ENCODE data around the gene HLA-G. TPM values are rescaled to one million over a fixed set of nuclear protein-coding genes. Genes with fewer than 3 reads are reported as not detected.

HLA-G gene
- total RNA-seq, 6 experiments from 2014 or later = 0.20 to 2.0 TPM; not detected in 4

- H3K4me1 ChIP-seq = no peaks in the 10 kb centered on the region
- DNase-seq = peak in 1 of 3 donors; percentile 23
- H3K4me3 ChIP-seq = peak overlapping the region; percentile 55 to 75 (median 57)
- no peaks in the 10 kb centered on the region for H3K36me3 ChIP-seq
- H3K27me3 ChIP-seq = no peaks in the 10 kb centered on the region
- H3K27ac ChIP-seq = peak overlapping the region in 1 of 3 donors; percentile 39
- TF ChIP-seq, protein P1, sequence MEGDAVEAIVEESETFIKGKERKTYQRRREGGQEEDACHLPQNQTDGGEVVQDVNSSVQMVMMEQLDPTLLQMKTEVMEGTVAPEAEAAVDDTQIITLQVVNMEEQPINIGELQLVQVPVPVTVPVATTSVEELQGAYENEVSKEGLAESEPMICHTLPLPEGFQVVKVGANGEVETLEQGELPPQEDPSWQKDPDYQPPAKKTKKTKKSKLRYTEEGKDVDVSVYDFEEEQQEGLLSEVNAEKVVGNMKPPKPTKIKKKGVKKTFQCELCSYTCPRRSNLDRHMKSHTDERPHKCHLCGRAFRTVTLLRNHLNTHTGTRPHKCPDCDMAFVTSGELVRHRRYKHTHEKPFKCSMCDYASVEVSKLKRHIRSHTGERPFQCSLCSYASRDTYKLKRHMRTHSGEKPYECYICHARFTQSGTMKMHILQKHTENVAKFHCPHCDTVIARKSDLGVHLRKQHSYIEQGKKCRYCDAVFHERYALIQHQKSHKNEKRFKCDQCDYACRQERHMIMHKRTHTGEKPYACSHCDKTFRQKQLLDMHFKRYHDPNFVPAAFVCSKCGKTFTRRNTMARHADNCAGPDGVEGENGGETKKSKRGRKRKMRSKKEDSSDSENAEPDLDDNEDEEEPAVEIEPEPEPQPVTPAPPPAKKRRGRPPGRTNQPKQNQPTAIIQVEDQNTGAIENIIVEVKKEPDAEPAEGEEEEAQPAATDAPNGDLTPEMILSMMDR (IDR thresholded peaks at IDR 0.05) = no peak
- intact Hi-C loops (cut with DNase I) = no loop called here
- WGBS (ENCODE audit: insufficient coverage, low coverage, low lambda C conversion rate, missing lambda C conversion rate) = 54% methylated on average over 7 of the region's 12 CpGs
- no peaks in the 10 kb centered on the region for H3K9me3 ChIP-seq
- ATAC-seq = peak in 3 of 4 donors; percentile 37 to 54 (median 49)
Observed at GRCh38 chr6:29791786-29792122, 35.9 kb upstream of the HLA-G start.

DNA sequence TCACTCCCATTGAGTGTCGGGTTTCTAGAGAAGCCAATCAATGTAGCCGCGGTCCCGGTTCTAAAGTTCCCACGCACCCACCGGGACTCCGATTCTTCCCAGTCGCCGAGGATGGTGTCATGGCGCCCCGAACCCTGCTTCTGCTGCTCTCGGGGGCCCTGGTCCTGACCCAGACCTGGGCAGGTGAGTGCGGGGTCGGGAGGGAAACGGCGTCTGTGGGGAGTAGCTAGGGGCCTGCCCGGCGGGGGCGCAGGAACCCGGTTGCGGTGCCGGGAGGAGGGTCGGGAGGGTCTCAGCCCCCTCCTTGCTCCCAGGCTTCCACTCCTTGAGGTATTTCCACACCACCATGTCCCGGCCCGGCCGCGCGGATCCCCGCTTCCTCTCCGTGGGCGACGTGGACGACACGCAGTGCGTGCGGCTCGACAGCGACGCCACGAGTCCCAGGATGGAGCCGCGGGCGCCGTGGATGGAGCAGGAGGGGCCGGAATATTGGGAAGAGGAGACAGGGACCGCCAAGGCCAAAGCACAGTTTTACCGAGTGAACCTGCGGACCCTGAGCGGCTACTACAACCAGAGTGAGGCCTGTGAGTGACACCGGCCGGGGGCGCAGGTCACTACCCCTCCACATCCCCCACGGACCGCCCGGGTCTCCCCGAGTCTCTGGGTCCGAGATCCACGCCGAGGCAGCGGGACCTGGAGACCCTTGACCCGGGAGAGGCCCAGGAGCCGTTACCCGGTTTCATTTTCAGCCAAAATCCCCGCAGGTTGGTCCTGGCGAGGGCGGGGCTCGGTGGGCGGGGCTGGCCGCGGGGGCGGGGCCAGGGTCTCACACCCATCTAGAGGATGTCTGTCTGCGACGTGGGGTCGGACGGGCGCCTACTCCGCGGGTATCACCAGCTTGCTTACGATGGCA lies 35.2 kb upstream of the HLA-G start:
- H3K4me3 ChIP-seq = peak overlapping the region; percentile 55 to 75 (median 57)
- ATAC-seq = peak; percentile 89 to 97 (median 92)
- 0% methylated on average over 16 of the region's 79 CpGs for WGBS (ENCODE audit: insufficient coverage, low coverage, low lambda C conversion rate, missing lambda C conversion rate)
- intact Hi-C loops (cut with DNase I) = no loop called here
- peak; percentile 72 to 80 (median 78) for DNase-seq
- TF ChIP-seq POLR2A (IDR thresholded peaks at IDR 0.05) = no peak
- TF ChIP-seq, protein P1 (IDR thresholded peaks at IDR 0.05) = peak; percentile 39 to 63 (median 54)
- H3K9me3 ChIP-seq = no peaks in the 10 kb centered on the region
- no peaks in the 10 kb centered on the region for H3K4me1 ChIP-seq
- peak overlapping the region; percentile 36 to 41 (median 39) for H3K27ac ChIP-seq
- H3K27me3 ChIP-seq = no peaks in the 10 kb centered on the region
- H3K36me3 ChIP-seq = no peaks in the 10 kb centered on the region

- TF ChIP-seq, protein P1 (IDR thresholded peaks at IDR 0.05) = no peak
- TF ChIP-seq POLR2A (IDR thresholded peaks at IDR 0.05) = no peak
- ATAC-seq (peak in 2 of 4 donors; percentile 6 to 34), DNase-seq (no peak)
- intact Hi-C loops (cut with DNase I) = no loop called here
- 20% methylated on average over 2 of the region's 11 CpGs for whole genome bisulfite sequencing (ENCODE audit: insufficient coverage, low coverage, low lambda C conversion rate, missing lambda C conversion rate)
- H3K4me3 ChIP-seq = peak overlapping the region; percentile 55 to 75 (median 57)
- H3K27me3 ChIP-seq = no peaks in the 10 kb centered on the region
- no peaks in the 10 kb centered on the region for H3K36me3 ChIP-seq
- no peaks in the 10 kb centered on the region for H3K9me3 ChIP-seq
- no peaks in the 10 kb centered on the region for H3K4me1 ChIP-seq
- no peak overlapping the region for H3K27ac ChIP-seq
Observed at GRCh38 chr6:29793036-29793356, 34.6 kb upstream of the HLA-G start.

GRCh38 chr6:29793796-29794195 lies 33.8 kb upstream of the HLA-G start:
- WGBS (ENCODE audit: insufficient coverage, low coverage, low lambda C conversion rate, missing lambda C conversion rate) = 100% methylated on average over 1 of the region's 3 CpGs
- Histone ChIP-seq H3K27ac (no peak overlapping the region), H3K9me3 (no peaks in the 10 kb centered on the region), H3K36me3 (no peaks in the 10 kb centered on the region), H3K4me1 (no peaks in the 10 kb centered on the region), H3K4me3 (no peak overlapping the region), H3K27me3 (no peaks in the 10 kb centered on the region)
- intact Hi-C loops (cut with DNase I) = no loop called here
- DNase-seq (no peak), ATAC-seq (no peak)
- no peak for TF ChIP-seq POLR2A (IDR thresholded peaks at IDR 0.05)
- TF ChIP-seq, protein P1 (IDR thresholded peaks at IDR 0.05) = no peak
